Uterus (tissue), 2 donors: ENCODE measurements around the gene ILF3.

ENCODE experiments used
- CTCF ChIP-seq, 4 experiments: fragments of 200-600 bp in 2 of 4; fragments of 450-650 bp in 2 of 4; sonication (generic) in 2 of 4; IDR thresholded peaks; one replicate each; pipeline ENCODE4 v1.5.1; 2016 to 2019; ENCODE audit warnings: antibody characterized with exemption in 4 of 4, mild to moderate bottlenecking in 2 of 4, moderate library complexity in 1 of 4
- POLR2A ChIP-seq, 2 donors: fragments of 450-650 bp; IDR thresholded peaks; one replicate each; pipeline ENCODE4 v1.6.1; 2016; ENCODE audit warnings: antibody characterized with exemption in 2 of 2, mild to moderate bottlenecking in 1 of 2, moderate library complexity in 1 of 2

DNA sequence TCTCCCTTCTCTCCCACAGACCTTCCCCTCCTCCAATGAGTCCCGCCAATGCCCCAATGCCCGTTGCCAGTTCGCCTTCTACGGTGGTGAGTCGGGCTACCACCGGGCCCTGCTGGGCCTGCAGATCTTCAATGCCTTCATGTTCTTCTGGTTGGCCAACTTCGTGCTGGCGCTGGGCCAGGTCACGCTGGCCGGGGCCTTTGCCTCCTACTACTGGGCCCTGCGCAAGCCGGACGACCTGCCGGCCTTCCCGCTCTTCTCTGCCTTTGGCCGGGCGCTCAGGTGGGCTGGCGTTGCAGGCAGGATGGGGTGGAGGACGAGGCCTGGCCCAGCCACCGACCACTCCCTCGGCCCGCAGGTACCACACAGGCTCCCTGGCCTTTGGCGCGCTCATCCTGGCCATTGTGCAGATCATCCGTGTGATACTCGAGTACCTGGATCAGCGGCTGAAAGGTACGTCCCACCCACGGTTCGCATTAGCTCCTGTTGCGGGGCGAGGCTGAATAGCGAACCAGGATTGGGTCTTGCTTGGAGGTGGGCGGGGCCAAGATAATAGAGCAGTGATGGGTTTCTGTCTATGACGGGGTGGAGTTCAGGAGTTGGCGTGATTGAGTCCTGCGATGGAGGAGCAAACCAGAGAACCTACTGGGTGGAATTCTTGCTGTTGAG is 17.7 kb upstream of the ILF3 start:
- no peak for TF ChIP-seq CTCF (IDR thresholded peaks at IDR 0.05)
- TF ChIP-seq POLR2A (IDR thresholded peaks at IDR 0.05): no peak
